GM12874 (cell line): ENCODE measurements around the gene SIRT4.

Experiments used
- TF ChIP-seq, protein P1 (sequence below): IDR thresholded peaks from 2 replicates; pipeline ENCODE4 v1.5.1; 2011; ENCODE audit warnings: low read depth, mild to moderate bottlenecking, control low read depth, low read length, moderate library complexity; ENCODE audit not compliant: insufficient read depth

SIRT4 gene

DNA sequence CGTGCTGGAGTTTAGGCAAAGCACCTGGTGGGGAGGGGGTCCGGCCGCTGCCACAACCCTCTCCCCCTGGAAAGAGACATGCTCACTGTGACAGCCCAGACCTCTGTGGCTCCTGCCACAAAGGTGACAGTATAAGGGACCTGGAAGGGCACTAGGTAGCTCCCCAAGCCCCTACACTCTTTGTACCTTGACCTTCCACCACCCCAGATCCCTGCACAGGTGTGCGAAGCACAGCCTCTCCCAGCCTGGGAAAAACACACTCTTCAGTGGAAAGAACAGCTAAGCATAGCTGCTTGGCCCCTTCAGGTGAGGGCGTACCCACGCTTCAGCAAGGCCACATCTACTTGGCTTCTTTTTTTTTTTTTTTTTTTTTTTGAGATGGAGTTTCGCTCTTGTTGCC, 30.4 kb downstream of the SIRT4 start:
- TF ChIP-seq, protein P1, sequence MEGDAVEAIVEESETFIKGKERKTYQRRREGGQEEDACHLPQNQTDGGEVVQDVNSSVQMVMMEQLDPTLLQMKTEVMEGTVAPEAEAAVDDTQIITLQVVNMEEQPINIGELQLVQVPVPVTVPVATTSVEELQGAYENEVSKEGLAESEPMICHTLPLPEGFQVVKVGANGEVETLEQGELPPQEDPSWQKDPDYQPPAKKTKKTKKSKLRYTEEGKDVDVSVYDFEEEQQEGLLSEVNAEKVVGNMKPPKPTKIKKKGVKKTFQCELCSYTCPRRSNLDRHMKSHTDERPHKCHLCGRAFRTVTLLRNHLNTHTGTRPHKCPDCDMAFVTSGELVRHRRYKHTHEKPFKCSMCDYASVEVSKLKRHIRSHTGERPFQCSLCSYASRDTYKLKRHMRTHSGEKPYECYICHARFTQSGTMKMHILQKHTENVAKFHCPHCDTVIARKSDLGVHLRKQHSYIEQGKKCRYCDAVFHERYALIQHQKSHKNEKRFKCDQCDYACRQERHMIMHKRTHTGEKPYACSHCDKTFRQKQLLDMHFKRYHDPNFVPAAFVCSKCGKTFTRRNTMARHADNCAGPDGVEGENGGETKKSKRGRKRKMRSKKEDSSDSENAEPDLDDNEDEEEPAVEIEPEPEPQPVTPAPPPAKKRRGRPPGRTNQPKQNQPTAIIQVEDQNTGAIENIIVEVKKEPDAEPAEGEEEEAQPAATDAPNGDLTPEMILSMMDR, result no peak

- TF ChIP-seq, protein P1, result peak; percentile 56
These were observed 33.3 kb downstream of the SIRT4 start for GRCh38 chr12:120335447-120335846.

- TF ChIP-seq, protein P1, result no peak
These were observed 35.6 kb downstream of the SIRT4 start for GRCh38 chr12:120337730-120338129.

DNA sequence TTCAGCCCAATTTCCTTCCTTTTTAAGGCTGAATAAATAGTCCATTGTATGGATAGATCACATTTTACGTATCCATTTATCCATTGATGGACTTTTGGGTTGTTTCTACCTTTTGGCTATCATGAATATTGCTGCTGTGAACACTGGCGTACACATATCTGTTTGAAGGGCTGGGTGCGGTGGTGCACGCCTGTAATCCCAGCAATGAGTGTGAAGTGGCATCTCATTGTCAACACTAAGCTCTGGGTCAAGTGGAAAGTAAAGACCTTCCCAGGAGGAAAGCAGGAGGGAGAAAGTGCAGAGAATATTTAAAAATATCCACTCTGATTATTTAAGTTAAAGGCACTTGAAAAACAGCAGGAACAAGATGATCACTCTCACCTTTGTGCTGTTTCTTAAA, 37.1 kb downstream of the SIRT4 start:
- TF ChIP-seq, protein P1, result no peak

DNA sequence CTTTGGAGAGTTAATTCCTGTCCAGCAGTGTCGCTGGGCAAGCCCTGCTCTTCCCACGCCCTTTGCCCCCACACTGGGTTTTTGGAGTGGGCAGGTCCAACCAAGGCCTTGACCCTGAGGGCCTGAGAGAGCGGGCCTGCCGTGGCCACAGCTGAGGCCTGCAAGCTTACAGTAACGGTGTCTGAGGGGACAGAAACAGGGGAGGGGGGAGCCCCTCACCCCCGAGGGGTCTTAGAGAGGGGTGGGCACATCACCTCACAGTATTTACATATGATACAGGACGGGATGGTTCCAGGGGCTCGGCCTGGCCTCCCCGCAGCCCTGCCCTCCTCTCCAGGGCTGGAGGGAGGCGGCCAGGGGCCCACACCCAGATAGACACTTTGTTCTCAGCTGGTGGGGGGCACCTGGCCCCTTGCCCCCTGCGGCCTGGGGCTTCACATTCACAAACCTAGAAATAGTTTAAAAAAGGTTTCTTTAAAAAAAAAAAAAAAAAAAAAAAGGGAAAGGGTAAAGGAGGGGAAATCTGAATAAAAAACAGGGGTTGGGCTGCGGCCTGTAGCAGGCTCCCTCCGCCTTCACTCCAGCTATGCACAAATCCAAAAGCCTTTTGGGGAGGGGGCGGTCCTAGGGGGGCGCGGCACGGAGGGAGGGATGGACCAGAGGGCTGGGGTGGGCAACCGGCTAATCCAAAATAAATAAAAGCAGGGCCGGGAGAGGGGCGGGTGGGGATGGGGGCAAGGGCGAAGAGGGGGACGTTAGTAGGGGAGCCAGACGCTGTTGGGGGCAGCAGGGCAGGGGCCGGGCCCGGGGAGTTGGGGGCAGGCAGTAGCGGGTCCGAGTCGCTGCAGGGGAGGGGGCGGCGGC, 40.3 kb downstream of the SIRT4 start:
- TF ChIP-seq, protein P1, result no peak

- TF ChIP-seq, protein P1, result no peak
These were observed 41.0 kb downstream of the SIRT4 start for GRCh38 chr12:120343039-120343537.

DNA sequence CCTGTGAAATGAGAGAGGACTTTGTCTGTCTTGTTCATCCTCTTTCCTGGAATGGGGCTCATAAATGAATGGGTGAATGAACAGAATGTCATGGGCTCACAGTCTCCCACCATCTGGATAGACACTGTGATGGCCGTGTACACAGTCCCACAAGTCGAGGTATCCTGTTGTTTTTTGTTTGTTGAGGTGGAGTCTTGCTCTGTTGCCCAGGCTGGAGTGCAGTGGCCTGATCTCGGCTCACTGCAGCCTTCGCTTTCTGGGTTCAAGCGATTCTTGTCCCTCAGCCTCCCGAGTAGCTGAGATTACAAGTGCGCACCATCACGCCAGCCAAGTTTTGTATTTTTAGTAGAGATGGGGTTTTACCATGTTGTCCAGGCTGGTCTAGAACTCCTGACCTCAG, 41.6 kb downstream of the SIRT4 start:
- TF ChIP-seq, protein P1, result no peak
